NCI-H2196 (cell line): ENCODE measurements around the gene ZNF699.
"Not testable (repeated sequence)": the region's sequence is repeated elsewhere in the genome, so short reads cannot be mapped to it uniquely, and the experiment has no call there.

Source experiments
- DNase-seq: peaks from one replicate; lab custom pipeline; 2025; ENCODE audit not compliant: unreplicated experiment; lab: John Stamatoyannopoulos, UW

Gene ZNF699

GRCh38 chr19:9309139-9309973, at the start of gene ZNF699:
TSS of gene ZNF699 (minus strand) at chr19:9309838. CDS start at chr19:9305119, 4,719 bp downstream.
- peak; percentile 96 for DNase-seq

GRCh38 chr19:9354651-9355050, 45.0 kb upstream of the ZNF699 start:
- DNase-seq = no peak

DNA sequence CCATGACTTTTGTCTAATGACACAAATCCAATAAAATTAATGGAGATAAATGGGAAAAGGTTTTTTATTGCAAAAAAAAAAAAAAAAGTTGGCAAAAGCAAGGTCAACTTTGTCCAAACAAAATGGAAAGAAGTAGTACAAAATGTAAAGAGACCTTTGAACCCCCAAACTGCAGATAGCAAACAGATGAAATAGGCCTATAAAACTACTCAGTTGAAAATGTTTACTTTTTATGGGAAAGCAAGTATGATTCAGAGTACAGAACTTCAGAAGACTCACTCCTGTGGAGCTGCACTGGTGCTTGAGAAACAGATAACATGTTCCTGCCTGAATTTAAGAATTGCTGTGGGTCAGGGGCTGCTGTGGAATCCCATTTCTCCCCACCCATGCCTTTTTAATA, 43.4 kb upstream of the ZNF699 start:
- DNase-seq = no peak

DNA sequence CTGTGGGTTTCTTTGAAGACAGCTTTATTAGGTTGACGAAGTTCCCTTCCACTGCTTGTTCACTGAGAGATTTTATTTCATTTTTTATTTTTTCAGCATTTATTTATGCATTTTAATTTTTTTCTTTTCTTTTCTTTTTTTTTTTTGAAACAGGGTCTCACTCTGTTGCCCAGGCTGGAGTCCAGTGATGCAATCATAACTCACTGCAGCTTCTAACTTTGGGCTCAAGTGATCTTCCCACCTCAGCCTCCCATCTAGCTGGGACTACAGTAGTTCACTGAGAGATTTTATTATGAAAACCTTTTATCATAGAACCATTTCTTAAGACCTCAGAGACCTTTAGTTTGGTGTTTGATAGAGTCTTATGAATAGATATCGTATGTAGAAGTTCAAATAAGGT, 42.9 kb upstream of the ZNF699 start:
- DNase-seq = no peak

DNA sequence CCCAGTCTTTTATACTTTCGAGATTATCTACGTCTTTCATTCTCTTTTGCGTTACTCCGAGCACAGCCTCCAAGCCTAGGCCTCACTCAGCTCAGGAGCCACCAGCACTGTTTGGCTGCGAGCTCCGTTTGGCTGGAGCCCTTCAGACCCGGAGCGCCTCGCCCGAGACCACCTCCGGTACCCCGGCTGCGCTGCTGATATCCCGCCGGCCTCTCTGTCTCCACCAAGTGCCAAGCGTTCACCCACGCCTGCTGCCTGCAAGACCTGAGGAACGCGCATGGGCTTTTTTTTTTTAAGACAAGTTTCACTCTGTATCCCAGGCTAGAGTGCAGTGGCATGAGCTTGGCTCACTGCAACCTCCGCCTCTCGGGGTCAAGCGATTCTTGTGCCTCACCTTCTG, 39.0 kb upstream of the ZNF699 start:
- DNase-seq = no peak

- no peak for DNase-seq
Observed at GRCh38 chr19:9348253-9348652, 38.6 kb upstream of the ZNF699 start.

DNA sequence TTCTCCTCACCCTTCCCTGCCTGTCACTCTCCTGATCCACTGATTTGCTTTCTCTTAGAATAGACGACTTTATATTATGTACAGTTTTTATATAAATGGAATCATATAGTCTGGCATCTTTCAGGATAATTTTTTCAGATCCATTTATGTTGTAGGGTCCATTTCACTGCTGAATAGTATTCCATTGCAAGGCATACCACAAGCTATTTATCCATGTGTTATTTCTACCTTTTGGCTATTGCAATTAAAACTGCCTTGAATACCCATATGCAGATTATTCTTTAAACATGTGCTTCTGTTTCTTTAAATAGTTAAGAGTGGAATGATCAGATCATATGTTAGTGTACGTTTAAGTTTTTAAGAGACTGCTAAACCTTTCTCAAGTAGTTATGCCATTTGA, 35.4 kb upstream of the ZNF699 start:
- DNase-seq = no peak

DNA sequence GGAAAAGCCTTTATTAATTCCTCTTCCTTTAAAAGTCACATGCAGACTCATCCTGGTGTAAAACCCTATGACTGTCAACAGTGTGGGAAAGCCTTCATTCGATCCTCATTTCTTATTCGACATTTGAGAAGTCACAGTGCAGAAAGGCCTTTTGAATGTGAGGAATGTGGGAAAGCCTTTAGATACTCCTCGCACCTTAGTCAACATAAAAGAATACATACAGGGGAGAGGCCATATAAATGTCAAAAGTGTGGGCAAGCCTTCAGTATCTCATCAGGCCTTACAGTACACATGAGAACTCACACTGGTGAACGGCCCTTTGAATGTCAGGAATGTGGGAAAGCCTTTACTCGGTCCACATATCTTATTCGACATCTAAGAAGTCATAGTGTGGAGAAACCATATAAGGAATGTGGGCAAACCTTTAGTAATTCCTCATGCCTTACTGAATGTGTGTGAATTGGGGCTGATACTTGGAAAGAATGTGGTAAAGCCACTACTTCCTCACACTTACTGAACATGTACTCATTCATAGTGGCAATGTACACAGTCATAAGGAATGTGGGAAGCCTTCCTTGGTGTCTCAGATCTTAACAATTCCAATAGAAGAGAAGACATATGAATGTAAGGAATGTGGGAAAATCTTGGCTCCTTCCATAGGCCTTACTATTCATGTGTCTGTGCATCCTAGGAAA, 33.1 kb upstream of the ZNF699 start:
- no peak for DNase-seq

GRCh38 chr19:9329999-9330398, 20.4 kb upstream of the ZNF699 start:
- DNase-seq = no peak

GRCh38 chr19:9324584-9324962, 14.9 kb upstream of the ZNF699 start:
- no peak for DNase-seq

DNA sequence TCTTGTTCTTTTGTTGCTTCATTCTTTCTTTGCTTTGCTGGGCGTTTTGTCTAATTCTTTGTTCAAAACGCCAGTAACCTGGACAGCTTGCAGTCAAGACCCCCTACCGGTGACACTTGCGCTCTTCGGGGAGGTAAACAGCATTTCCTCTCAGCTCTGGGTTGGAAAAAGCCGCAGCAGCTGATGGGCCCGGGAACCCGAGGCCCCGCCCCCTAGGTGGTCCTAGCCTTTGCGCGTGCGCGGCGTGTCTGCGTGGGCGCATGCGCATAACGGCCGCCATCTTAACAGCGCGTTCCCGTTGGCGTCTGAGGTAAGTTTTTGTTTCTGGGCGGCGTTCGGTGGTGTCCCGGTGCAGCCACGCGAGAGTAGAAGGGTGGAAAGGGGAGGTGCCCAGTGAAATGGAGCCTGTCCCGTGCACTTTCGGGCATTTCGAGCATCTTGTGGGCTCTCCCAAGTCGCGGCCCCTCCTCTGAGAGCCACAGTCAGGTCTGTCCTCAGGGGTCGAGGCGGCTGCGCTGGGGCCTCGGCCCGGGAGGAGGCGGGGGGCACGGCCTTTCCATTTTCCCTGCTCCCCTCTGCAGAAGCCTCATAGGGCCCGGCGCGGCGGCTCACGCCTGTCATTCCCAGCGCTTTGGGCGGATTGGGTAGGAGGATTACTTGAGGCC, 14.4 kb upstream of the ZNF699 start, which contains the start of gene ZNF559:
ZNF559 (plus strand) TSS at position 261 of the 665 bp plus-strand sequence. CDS start 14,371 bp downstream, outside the sequence.
- peak; percentile 96 for DNase-seq

- peak; percentile 85 for DNase-seq
Observed at GRCh38 chr19:9323557-9323918, 13.9 kb upstream of the ZNF699 start.

GRCh38 chr19:9322201-9322600, 12.6 kb upstream of the ZNF699 start:
- DNase-seq = not testable (repeated sequence)

DNA sequence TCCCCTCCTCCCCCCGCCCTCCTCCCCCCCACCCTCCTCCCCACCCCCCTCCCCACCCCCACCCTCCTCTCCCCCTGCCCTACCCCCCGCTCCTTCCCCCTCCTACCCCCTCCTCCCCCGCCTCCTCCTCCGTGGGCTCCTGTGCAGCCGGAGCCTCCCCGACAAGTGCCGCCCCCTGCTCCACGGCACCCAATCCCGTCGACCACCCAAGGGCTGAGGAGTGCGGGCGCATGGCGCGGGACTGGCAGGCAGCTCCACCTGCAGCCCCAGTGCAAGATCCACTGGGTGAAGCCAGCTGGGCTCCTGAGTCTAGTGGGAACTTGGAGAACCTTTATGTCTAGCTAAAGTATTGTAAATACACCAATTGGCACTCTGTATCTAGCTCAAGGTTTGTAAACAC, 12.1 kb upstream of the ZNF699 start:
- DNase-seq = not testable (repeated sequence)

DNA sequence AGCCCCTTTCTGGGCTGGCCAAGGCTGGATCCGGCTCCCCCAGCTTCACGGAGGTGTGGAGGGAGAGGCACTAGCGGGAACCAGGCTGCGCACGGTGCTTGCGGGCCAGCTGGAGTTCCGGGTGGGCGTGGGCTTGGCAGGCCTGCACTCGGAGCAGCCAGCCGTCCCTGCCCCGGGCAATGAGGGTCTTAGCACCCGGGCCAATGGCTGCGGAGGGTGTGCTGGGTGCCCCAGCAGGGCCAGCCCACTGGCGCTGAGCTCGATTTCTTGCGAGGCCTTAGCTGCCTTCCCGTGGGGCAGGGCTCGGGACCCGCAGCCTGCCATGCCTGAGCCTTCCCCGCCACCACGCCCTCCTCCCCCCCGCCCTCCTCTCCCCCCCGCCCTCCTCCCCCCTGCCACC, 11.7 kb upstream of the ZNF699 start:
- no peak for DNase-seq

GRCh38 chr19:9313756-9314155, 4.1 kb upstream of the ZNF699 start:
- DNase-seq = no peak

- peak; percentile 96 for DNase-seq
Observed at GRCh38 chr19:9309974-9310446, 372 bp upstream of the ZNF699 start.

DNA sequence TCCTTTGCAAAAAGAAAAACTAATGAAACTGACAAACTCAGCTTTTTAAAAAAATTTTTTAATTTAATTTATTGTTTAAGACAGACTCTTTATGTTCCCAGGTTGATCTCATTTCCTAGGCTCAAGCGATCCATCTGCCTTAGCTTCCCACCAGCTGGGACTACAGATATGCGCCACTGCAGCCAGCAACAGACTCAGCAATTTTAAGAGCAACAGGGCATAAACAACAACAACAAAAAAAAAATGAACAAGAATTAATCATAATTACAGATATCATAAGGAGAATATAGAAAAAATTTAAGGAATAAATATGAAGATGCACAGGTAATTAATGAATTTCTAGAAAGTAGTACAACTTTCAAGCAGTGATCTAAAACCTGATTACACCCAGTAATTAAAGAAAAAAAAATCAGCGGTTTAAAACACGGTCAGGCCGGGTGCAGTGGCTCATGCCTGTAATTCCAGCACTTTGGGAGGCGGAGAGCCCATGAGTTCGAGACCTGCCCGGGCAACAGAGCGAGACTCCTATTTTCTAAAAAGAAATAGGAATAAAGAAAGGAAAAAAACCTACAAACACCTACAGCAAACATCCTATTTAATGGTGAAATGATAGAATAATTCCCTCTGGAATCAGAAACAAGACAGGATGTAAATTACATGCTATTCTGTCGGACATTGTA, 1.4 kb downstream of the ZNF699 start:
- no peak for DNase-seq

GRCh38 chr19:9306443-9306842, 3.2 kb downstream of the ZNF699 start:
- no peak for DNase-seq

GRCh38 chr19:9296336-9296735, 13.3 kb downstream of the ZNF699 start:
- no peak for DNase-seq

- DNase-seq = no peak
Observed at GRCh38 chr19:9295411-9295849, 14.2 kb downstream of the ZNF699 start.
